H1 (cell line): ENCODE data around the gene ULK3. TPM values are rescaled to one million over a fixed set of nuclear protein-coding genes. Genes with fewer than 3 reads are reported as not detected.

Experiments used
- BACH1 ChIP-seq: IDR thresholded peaks from 2 replicates; pipeline ENCODE4 v1.6.1; 2012; ENCODE audit warnings: low read length, improper control_type of control experiment
- SAP30 ChIP-seq: fragments of 300-600 bp; sonication (generic); IDR thresholded peaks from 2 replicates; pipeline ENCODE4 v1.7.1; 2012; ENCODE audit warnings: low read length, moderate library complexity, mild to moderate bottlenecking, inconsistent platforms; ENCODE audit not compliant: insufficient read depth, insufficient replicate concordance
- polyA plus RNA-seq, 7 experiments: library from polyadenylated mRNA; depleted of rRNA in 3 of 7; stranded (reverse) in 5 of 7; unstranded in 2 of 7; fragments of >200 nt in 5 of 7; fragments of 200-250 nt in 2 of 7; gene quantifications; 1 replicate in 5 of 7; 2 replicates in 1 of 7; 4 replicates in 1 of 7; pipeline versions ENCODE4 v1.2.1 to v1.2.3, GENCODE V29; 2011 to 2013; ENCODE audit warnings: missing spikeins in 2 of 7, mixed read lengths in 2 of 7
- total RNA-seq: library from RNA; stranded (reverse); fragmentation: NEBNext Ultra II Directional; extraction: Animal tissue kit (Norgen Biotek cat#: 25700); gene quantifications from 2 replicates; pipeline ENCODE4 v1.2.1, GENCODE V29; 2021

ULK3 gene
- total and polyA plus RNA-seq, 2 of the 8 experiments (the other 6 are each of a cell fraction or from before 2014, with no cell fraction given) = 27.1 to 34.4 TPM

DNA sequence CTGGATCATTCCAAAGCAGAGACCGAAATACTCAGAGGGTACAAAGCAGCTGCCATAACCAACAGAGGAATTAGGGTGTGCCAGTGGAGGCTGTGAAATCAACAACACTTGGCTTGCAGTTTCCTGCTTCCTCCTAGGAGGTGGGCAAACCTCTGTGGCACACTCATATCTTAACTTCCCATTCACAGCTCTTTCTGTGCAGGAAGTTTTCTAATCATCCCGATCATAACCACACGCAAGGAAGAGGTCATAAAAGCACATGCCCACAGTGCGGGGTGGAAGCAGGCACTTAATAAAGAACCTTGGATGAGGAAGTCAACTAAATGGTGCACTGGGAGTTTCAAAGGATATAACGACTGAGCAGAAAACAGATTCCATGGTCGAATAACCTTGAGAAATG is 25.1 kb upstream of the ULK3 start (continued):
- TF ChIP-seq BACH1 (no peak), SAP30 (no peak)
